Tibial nerve (tissue), 4 donors: ENCODE measurements around the gene CDH4. TPM values are rescaled to one million over a fixed set of nuclear protein-coding genes. Genes with fewer than 3 reads are reported as not detected.

Experiments used
- DNase-seq, 2 donors: peaks; one replicate each; pipeline ENCODE4 v3.0.0-alpha.2; 2019; ENCODE audit warnings: low spot score in 2 of 2
- H3K27ac ChIP-seq, 4 donors: fragments of 200-600 bp; sonication (generic) in 3 of 4; one replicate each; pipeline ENCODE4 v1.5.1; 2017 to 2019; ENCODE audit warnings: mild to moderate bottlenecking in 1 of 4
- H3K27me3 ChIP-seq, 2 donors: fragments of 200-600 bp; sonication (generic) in 1 of 2; one replicate each; pipeline versions ENCODE4 v1.5.1 to v1.6.0; 2017 to 2019
- H3K36me3 ChIP-seq, 3 donors: fragments of 200-600 bp; sonication (generic); one replicate each; pipeline ENCODE4 v1.5.1; 2018 to 2019
- H3K4me1 ChIP-seq, 4 donors: fragments of 200-600 bp; sonication (generic) in 3 of 4; one replicate each; pipeline ENCODE4 v1.5.1; 2017 to 2019
- H3K4me3 ChIP-seq, 4 donors: fragments of 200-600 bp; sonication (generic) in 3 of 4; one replicate each; pipeline ENCODE4 v1.5.1; 2017 to 2019; ENCODE audit warnings: mild to moderate bottlenecking in 1 of 4, moderate library complexity in 1 of 4
- H3K9me3 ChIP-seq, 4 donors: fragments of 200-600 bp; sonication (generic) in 3 of 4; one replicate each; pipeline ENCODE4 v1.5.1; 2017 to 2019
- CTCF ChIP-seq, 5 experiments: fragments of 200-600 bp in 3 of 5; fragments of 450-650 bp in 2 of 5; sonication (generic) in 3 of 5; IDR thresholded peaks; one replicate each; pipeline ENCODE4 v1.5.1; 2016 to 2019; ENCODE audit warnings: antibody characterized with exemption in 5 of 5, mild to moderate bottlenecking in 3 of 5, moderate library complexity in 2 of 5
- EP300 ChIP-seq, 2 donors: sonication (generic); formaldehyde crosslinking; IDR thresholded peaks; one replicate each; pipeline ENCODE4 v1.6.1; 2017; ENCODE audit warnings: antibody characterized with exemption in 2 of 2, mild to moderate bottlenecking in 1 of 2
- POLR2A ChIP-seq, 2 donors: fragments of 450-650 bp; IDR thresholded peaks; one replicate each; pipeline ENCODE4 v1.6.1; 2017; ENCODE audit warnings: antibody characterized with exemption in 2 of 2, mild to moderate bottlenecking in 2 of 2, moderate library complexity in 2 of 2
- WGBS, 2 donors: methylation state at CpG; one replicate each; pipeline ENCODE4 v1.1.5; 2018; 5-methylcytosine and 5-hydroxymethylcytosine counted together
- total RNA-seq, 4 donors: library from RNA; depleted of rRNA; stranded (reverse); fragments of >200 nt; gene quantifications; one replicate each; pipeline ENCODE4 v1.1.0, GENCODE V29; 2016

The CDH4 gene
- total RNA-seq, 4 donors from 2014 or later: 0.78 to 2.3 (median 1.0) TPM

GRCh38 chr20:61956396-61957342 lies 704.6 kb downstream of the CDH4 start:
- TF ChIP-seq EP300 (IDR thresholded peaks at IDR 0.05) (no peak), POLR2A (IDR thresholded peaks at IDR 0.05) (no peak), CTCF (IDR thresholded peaks at IDR 0.05) (no peak)
- Histone ChIP-seq H3K9me3 (peaks cover 0 to 4% (median 0%) of the 10 kb centered on the region in 4 donors), H3K27ac (no peak overlapping the region), H3K36me3 (no peaks in the 10 kb centered on the region), H3K4me1 (no peaks in the 10 kb centered on the region), H3K27me3 (peaks cover 0 to 7% of the 10 kb centered on the region in 2 donors), H3K4me3 (no peak overlapping the region)
- no peak for DNase-seq
- WGBS, 2 donors: 52 to 63% methylated on average over 12 of the region's 12 CpGs

GRCh38 chr20:61957961-61958715 lies 706.1 kb downstream of the CDH4 start:
- Histone ChIP-seq H3K9me3 (peaks cover 0 to 4% (median 0%) of the 10 kb centered on the region in 4 donors), H3K4me3 (no peak overlapping the region), H3K4me1 (no peaks in the 10 kb centered on the region), H3K36me3 (peaks cover 0 to 8% (median 0%) of the 10 kb centered on the region in 3 donors), H3K27ac (no peak overlapping the region), H3K27me3 (peaks cover 0 to under 1% of the 10 kb centered on the region in 2 donors)
- 86 to 88% methylated on average over 12 of the region's 12 CpGs for WGBS, 2 donors
- TF ChIP-seq POLR2A (IDR thresholded peaks at IDR 0.05) (no peak), CTCF (IDR thresholded peaks at IDR 0.05) (no peak), EP300 (IDR thresholded peaks at IDR 0.05) (no peak)
- no peak for DNase-seq

GRCh38 chr20:61958773-61959700 lies 707.0 kb downstream of the CDH4 start:
- TF ChIP-seq EP300 (IDR thresholded peaks at IDR 0.05) (no peak), CTCF (IDR thresholded peaks at IDR 0.05) (no peak), POLR2A (IDR thresholded peaks at IDR 0.05) (no peak)
- Histone ChIP-seq H3K36me3 (peaks cover 0 to 8% (median 0%) of the 10 kb centered on the region in 3 donors), H3K4me3 (no peak overlapping the region), H3K27ac (no peak overlapping the region), H3K27me3 (peaks cover 0 to 6% of the 10 kb centered on the region in 2 donors), H3K4me1 (no peaks in the 10 kb centered on the region), H3K9me3 (peaks cover 0 to 4% (median 0%) of the 10 kb centered on the region in 4 donors)
- 72 to 76% methylated on average over 22 of the region's 22 CpGs for WGBS, 2 donors
- no peak for DNase-seq

GRCh38 chr20:61960836-61961235 lies 708.8 kb downstream of the CDH4 start:
- H3K27ac ChIP-seq: no peak overlapping the region
- 92 to 95% methylated on average over 12 of the region's 12 CpGs for WGBS, 2 donors
- peaks cover 0 to 24% of the 10 kb centered on the region in 2 donors for H3K27me3 ChIP-seq
- no peak for DNase-seq
- peaks cover 0 to 4% (median 0%) of the 10 kb centered on the region in 4 donors for H3K9me3 ChIP-seq
- TF ChIP-seq CTCF (IDR thresholded peaks at IDR 0.05) (no peak), POLR2A (IDR thresholded peaks at IDR 0.05) (no peak), EP300 (IDR thresholded peaks at IDR 0.05) (no peak)
- H3K4me1 ChIP-seq: peaks cover 0 to 5% (median 0%) of the 10 kb centered on the region in 4 donors
- peaks cover 0 to 8% (median 0%) of the 10 kb centered on the region in 3 donors for H3K36me3 ChIP-seq
- H3K4me3 ChIP-seq: no peak overlapping the region
